C4-2B (cell line): Measurements from ENCODE around the gene LAD1.

Experiments
- H3K27ac ChIP-seq: fragments of 450-650 bp; 2 replicates; pipeline ENCODE4 v1.5.1; 2017
- CTCF ChIP-seq: fragments of 450-650 bp; conservative IDR thresholded peaks from 2 replicates; pipeline ENCODE4 v1.5.1; 2017; ENCODE audit warnings: mild to moderate bottlenecking
- ZFX ChIP-seq: fragments of 450-650 bp; IDR thresholded peaks from 2 replicates; pipeline ENCODE4 v1.6.1; 2017

LAD1 gene

GRCh38 chr1:201363467-201363866 lies 35.7 kb downstream of the LAD1 start:
- TF ChIP-seq CTCF (no peak), ZFX (no peak)
- no peak overlapping the region for H3K27ac ChIP-seq

- no peak overlapping the region for H3K27ac ChIP-seq
- TF ChIP-seq ZFX (no peak), CTCF (no peak)
These were observed 36.2 kb downstream of the LAD1 start for GRCh38 chr1:201362906-201363305.

GRCh38 chr1:201361652-201362504 lies 37.2 kb downstream of the LAD1 start:
- TF ChIP-seq ZFX (no peak), CTCF (peak; percentile 90)
- H3K27ac ChIP-seq = no peak overlapping the region

- H3K27ac ChIP-seq = no peak overlapping the region
- TF ChIP-seq CTCF (no peak), ZFX (no peak)
These were observed 38.0 kb downstream of the LAD1 start for GRCh38 chr1:201360901-201361651.

GRCh38 chr1:201360486-201360885 lies 38.6 kb downstream of the LAD1 start:
- TF ChIP-seq CTCF (no peak), ZFX (no peak)
- H3K27ac ChIP-seq = no peak overlapping the region

GRCh38 chr1:201359873-201360210 lies 39.3 kb downstream of the LAD1 start:
- no peak for TF ChIP-seq ZFX
- TF ChIP-seq CTCF = no peak
- H3K27ac ChIP-seq = no peak overlapping the region

- H3K27ac ChIP-seq = no peak overlapping the region
- TF ChIP-seq ZFX (no peak), CTCF (no peak)
These were observed 39.9 kb downstream of the LAD1 start for GRCh38 chr1:201359031-201359872.
